ENCODE results near the gene HAUS7.

HAUS7 gene

DNA sequence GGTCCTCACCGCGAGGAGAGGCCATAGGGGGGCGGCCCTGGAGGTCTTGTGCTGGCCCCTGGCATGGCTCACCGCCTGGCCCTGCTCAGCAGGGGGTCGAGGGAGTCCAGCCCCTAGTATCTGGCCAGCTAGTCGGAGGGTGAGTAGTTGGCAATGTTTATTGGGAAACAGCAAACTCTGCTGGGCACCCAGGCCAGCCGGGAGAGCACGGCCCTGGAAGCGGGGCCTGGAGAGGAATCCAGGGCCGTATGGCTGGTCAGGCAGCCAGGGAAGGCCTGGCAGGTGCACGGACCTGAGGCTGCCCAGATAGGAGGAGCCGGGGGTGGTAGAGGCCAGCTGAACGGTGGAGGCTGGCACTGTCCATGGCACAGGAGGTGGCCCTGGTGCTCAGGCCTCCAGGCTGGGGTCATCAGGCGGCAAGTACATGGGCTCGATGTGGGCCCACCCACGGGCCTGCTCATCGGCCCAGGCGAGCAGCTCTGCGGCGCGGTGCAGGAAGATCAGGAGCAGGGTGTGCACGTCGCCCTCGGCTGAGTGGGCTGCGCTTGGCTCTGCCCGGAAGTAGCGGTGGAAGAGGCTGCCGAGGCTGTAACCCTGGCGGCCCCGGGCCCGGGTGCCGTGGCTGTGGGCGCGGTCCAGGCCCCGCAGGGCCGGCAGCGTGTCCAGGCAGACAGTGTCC, 25.9 kb downstream of the HAUS7 start:
- peaks cover 31 to 79% (median 49%) of the 10 kb centered on the region in 11 experiments for H3K27me3 ChIP-seq
- H3K27ac ChIP-seq: no peak overlapping the region
- H3K36me3 ChIP-seq: peaks cover 0 to 4% (median 0%) of the 10 kb centered on the region in 11 experiments; a peak in 7 of 22 replicates
- peaks cover 0 to 11% (median 0%) of the 10 kb centered on the region in 11 experiments; a peak in 6 of 22 replicates for H3K9me3 ChIP-seq (replicated peaks in 1 of 11)
- no peak overlapping the region for H3K4me3 ChIP-seq
- peaks cover 0 to 51% (median 13%) of the 10 kb centered on the region in 11 experiments; a peak in 10 of 22 replicates for H4K20me1 ChIP-seq
- H3K9ac ChIP-seq: no peak overlapping the region
- no peak overlapping the region for H3K4me2 ChIP-seq
- H3K4me1 ChIP-seq: peaks cover 0 to 3% (median 0%) of the 10 kb centered on the region in 10 experiments; a peak in 1 of 20 replicates
- no peak for TF ChIP-seq Cebpa-rat (IDR thresholded peaks at IDR 0.05)

DNA sequence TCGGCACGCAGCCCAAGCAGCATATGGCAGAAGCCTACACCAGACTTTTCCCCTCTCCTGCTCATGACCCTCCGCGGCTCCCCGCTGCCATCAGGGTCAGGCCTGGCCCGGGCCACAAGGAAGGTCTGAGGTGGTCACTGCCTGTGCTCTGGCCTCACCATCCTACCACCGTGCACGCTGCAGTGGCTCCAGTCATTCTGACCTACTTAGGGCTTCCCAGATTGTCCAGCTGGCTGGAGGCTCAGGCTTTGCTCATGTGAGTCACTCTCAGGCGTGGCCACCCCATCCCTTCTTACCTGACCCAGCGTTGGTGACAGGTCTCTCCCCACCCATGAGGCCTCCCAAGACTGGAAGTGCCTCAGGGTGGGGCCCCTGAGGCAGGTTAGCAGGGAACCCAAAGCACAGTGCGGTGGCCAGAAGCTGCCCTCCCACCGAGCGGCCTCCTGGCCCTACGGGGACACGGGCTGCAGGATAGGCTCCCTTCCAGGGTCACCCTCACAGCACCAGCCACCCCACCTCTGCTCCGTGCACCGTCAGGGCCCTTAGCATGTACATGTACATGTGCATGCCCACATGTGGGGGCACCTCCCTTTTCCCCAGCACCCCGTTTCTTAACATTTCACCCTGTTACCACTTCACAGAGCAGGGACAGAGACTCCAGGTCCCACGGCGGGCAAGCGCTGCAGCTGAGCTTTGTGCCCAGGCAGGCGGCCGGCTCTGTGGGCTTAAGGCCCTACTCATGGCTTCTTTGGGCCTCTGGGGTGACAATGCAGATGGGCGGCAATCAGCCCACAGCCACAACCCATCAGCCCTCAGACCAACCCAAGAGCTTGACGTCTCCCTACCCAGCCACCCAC, 26.7 kb downstream of the HAUS7 start:
- TF ChIP-seq Cebpa-rat (IDR thresholded peaks at IDR 0.05): no peak

DNA sequence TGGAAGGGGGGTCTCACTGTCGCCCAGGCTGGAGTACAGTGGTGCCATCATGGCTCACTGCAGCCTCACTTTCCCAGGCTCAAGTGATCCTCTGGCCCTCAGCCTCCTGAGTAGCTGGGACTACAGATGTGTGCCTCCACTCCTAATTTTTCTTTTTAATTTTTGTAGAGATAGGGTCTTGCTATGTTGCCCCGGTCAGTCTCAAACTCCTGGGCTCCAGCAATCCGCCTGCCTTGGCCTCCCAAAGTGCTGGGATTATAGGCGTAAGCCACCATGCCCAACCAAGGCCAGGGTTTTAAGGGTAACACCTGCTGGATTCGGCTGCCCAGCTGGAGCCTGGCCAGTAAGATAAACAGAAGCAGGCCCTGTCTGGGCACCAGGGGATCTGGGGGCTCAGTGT, 27.9 kb downstream of the HAUS7 start:
- Histone ChIP-seq H3K36me3 (no peaks in the 10 kb centered on the region; a peak in 2 of 22 replicates), H3K4me3 (no peak overlapping the region), H3K27me3 (peaks cover 25 to 84% (median 47%) of the 10 kb centered on the region in 11 experiments), H3K4me1 (peaks cover 0 to 3% (median 0%) of the 10 kb centered on the region in 10 experiments; a peak in 1 of 20 replicates), H3K9ac (no peak overlapping the region), H3K27ac (no peak overlapping the region), H3K9me3 (replicated peaks in 1 of 11) (peaks cover 0 to 11% (median 0%) of the 10 kb centered on the region in 11 experiments; a peak in 6 of 22 replicates), H4K20me1 (peaks cover 0 to 43% (median 8%) of the 10 kb centered on the region in 11 experiments; a peak in 9 of 22 replicates), H3K4me2 (no peak overlapping the region)
- no peak for TF ChIP-seq Cebpa-rat (IDR thresholded peaks at IDR 0.05)

More for the DNA sequence above, 26.7 kb downstream of the HAUS7 start:
- H4K20me1 ChIP-seq: peaks cover 0 to 44% (median 8%) of the 10 kb centered on the region in 11 experiments; a peak in 9 of 22 replicates
- H3K4me1 ChIP-seq: peaks cover 0 to 3% (median 0%) of the 10 kb centered on the region in 10 experiments; a peak in 1 of 20 replicates
- no peak overlapping the region for H3K9ac ChIP-seq
- H3K27me3 ChIP-seq: peaks cover 25 to 77% (median 43%) of the 10 kb centered on the region in 11 experiments
- H3K27ac ChIP-seq: no peak overlapping the region
- no peak overlapping the region for H3K4me2 ChIP-seq
- no peaks in the 10 kb centered on the region; a peak in 2 of 22 replicates for H3K36me3 ChIP-seq
- no peak overlapping the region for H3K4me3 ChIP-seq
- H3K9me3 ChIP-seq (replicated peaks in 1 of 11): peaks cover 0 to 11% (median 0%) of the 10 kb centered on the region in 11 experiments; a peak in 6 of 22 replicates

DNA sequence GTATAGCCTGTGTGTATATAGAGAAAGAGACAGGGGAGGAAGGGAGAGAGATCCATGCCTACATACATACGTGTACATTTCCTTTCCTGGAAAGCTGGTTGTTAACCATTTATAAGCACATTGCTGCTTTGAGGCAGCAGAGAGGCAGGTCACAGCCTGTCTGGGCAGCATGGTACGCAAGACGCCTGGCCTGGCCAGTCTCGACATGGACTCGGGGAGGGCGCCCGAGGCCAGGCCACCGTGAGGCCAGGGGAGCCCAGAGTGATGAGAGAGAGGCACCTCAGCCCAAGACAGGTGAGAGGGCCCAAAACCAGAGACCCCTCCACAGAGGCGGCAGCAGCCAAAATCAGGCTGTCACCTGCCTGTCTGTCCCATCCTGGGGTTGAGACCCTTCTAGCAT, 28.4 kb downstream of the HAUS7 start:
- H3K4me2 ChIP-seq: no peak overlapping the region
- peaks cover 25 to 84% (median 47%) of the 10 kb centered on the region in 11 experiments for H3K27me3 ChIP-seq
- H3K36me3 ChIP-seq: no peaks in the 10 kb centered on the region; a peak in 1 of 22 replicates
- no peak overlapping the region for H3K27ac ChIP-seq
- no peak overlapping the region for H3K4me3 ChIP-seq
- H3K9ac ChIP-seq: no peak overlapping the region
- no peaks in the 10 kb centered on the region for H3K4me1 ChIP-seq
- H3K9me3 ChIP-seq (replicated peaks in 1 of 11): peaks cover 0 to 11% (median 0%) of the 10 kb centered on the region in 11 experiments; a peak in 6 of 22 replicates
- peaks cover 0 to 38% (median 7%) of the 10 kb centered on the region in 11 experiments; a peak in 9 of 22 replicates for H4K20me1 ChIP-seq
- no peak for TF ChIP-seq Cebpa-rat (IDR thresholded peaks at IDR 0.05)

DNA sequence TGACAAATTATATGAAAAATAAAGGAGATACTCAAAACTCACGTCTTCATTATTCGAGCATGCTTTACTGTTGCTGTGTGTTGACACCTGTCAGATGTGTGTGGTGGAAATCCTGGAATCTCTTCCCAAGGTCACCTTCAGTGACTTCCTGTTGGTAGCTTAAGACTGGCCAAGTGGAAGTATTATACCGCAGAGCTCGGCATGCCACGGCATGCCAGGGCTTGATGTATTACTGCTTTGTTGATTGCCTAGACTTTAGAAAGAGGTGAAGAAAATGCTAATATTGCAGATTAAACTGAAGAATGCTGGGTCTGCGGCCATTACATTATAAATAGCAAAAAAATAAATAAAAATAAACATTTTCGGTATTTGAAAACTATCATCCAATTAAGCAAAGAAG, 29.1 kb downstream of the HAUS7 start:
- Histone ChIP-seq H3K9me3 (replicated peaks in 1 of 11) (peaks cover 0 to 11% (median 0%) of the 10 kb centered on the region in 11 experiments; a peak in 6 of 22 replicates), H3K9ac (no peak overlapping the region), H3K4me3 (no peak overlapping the region), H3K4me2 (no peak overlapping the region), H3K4me1 (no peaks in the 10 kb centered on the region), H4K20me1 (peaks cover 0 to 32% (median 5%) of the 10 kb centered on the region in 11 experiments; a peak in 9 of 22 replicates), H3K27me3 (peaks cover 23 to 83% (median 44%) of the 10 kb centered on the region in 11 experiments), H3K27ac (no peak overlapping the region), H3K36me3 (no peaks in the 10 kb centered on the region)
- TF ChIP-seq Cebpa-rat (IDR thresholded peaks at IDR 0.05): no peak

DNA sequence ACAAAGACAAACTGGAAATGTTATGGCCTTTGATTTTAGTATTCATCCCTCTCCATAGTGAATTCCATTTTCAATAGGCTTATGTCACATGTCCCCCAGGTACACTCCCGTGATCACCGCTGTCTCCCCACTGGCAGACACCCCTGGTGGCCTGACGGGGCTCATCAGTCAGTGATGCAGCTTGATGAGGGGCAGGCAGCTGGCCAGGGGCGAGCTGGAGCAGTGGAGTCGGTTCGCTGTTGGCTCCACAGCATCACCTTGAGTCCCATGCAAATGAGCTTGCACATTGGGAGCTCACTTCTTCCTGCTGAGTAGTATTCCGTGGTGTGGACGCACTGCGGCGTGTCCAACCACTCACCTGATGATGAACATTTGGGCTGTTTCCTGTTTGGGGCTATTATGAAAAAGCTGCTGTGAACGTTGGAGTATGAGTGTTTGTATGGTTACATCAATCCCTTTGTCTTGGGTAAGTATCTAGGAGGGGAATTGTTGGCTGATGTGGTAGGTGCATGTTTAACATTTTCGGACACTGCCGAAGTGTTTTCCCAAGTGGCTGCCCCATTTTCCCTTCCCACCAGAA, 29.7 kb downstream of the HAUS7 start:
- Histone ChIP-seq H3K4me2 (no peak overlapping the region), H4K20me1 (peaks cover 0 to 25% (median 1%) of the 10 kb centered on the region in 11 experiments; a peak in 8 of 22 replicates), H3K9me3 (replicated peaks in 1 of 11) (peaks cover 0 to 9% (median 0%) of the 10 kb centered on the region in 11 experiments; a peak in 6 of 22 replicates), H3K9ac (no peak overlapping the region), H3K27me3 (peaks cover 22 to 81% (median 44%) of the 10 kb centered on the region in 11 experiments), H3K4me1 (no peaks in the 10 kb centered on the region), H3K4me3 (no peak overlapping the region), H3K27ac (no peak overlapping the region), H3K36me3 (no peaks in the 10 kb centered on the region)
- no peak for TF ChIP-seq Cebpa-rat (IDR thresholded peaks at IDR 0.05)

DNA sequence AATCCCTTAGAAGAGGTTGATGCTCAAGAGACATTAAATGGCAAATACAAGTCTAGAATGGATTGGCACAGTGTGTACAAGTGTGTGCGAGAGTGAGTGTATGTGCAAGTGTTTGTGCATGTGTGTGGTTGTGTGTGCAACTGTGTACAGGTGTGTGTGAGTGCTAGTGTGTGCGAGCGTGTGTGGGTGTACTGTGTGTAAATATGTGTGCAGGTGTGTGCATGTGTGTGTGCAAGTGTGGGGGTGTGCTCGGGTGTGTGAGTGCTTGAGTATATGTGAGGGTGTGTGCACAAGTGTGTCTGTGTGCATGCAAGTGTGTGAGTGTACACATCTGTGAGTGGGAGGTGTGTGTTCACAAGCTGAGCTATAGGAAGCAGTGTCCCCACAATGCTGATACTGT, 30.4 kb downstream of the HAUS7 start:
- H3K4me2 ChIP-seq: no peak overlapping the region
- H3K36me3 ChIP-seq: no peaks in the 10 kb centered on the region
- no peak for TF ChIP-seq Cebpa-rat (IDR thresholded peaks at IDR 0.05)
- peaks cover 21 to 81% (median 43%) of the 10 kb centered on the region in 11 experiments for H3K27me3 ChIP-seq
- peaks cover 0 to 18% (median 0%) of the 10 kb centered on the region in 11 experiments; a peak in 7 of 22 replicates for H4K20me1 ChIP-seq
- H3K27ac ChIP-seq: no peak overlapping the region
- H3K9ac ChIP-seq: no peak overlapping the region
- peaks cover 0 to 7% (median 0%) of the 10 kb centered on the region in 11 experiments; a peak in 6 of 22 replicates for H3K9me3 ChIP-seq (replicated peaks in 1 of 11)
- H3K4me3 ChIP-seq: no peak overlapping the region
- H3K4me1 ChIP-seq: no peaks in the 10 kb centered on the region

DNA sequence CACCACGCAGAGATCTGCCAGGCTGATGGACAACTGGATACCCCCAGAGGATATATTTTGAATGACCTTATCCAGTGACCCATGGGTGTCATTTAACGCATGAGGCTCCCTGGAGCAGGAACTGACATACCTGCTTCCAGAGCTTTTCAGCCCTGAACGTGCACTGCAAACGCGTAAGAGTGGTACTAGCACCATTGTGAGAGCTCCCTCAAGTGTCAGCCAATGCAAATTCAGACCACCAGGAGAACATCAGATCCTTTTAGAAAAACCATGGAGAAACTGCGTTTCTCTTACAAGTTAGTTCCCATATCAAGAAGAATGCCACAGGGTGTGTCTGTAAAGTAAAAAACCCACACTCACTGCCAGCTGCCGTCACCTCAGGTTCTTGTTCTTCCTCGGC, 31.8 kb downstream of the HAUS7 start:
- peaks cover 0 to 4% (median 0%) of the 10 kb centered on the region in 11 experiments; a peak in 5 of 22 replicates for H4K20me1 ChIP-seq
- H3K36me3 ChIP-seq: no peaks in the 10 kb centered on the region
- peaks cover 28 to 84% (median 51%) of the 10 kb centered on the region in 11 experiments for H3K27me3 ChIP-seq
- no peaks in the 10 kb centered on the region; a peak in 4 of 22 replicates for H3K9me3 ChIP-seq (replicated peaks in 1 of 11)
- H3K4me2 ChIP-seq: no peak overlapping the region
- H3K27ac ChIP-seq: no peak overlapping the region
- no peak overlapping the region for H3K4me3 ChIP-seq
- H3K4me1 ChIP-seq: no peaks in the 10 kb centered on the region
- no peak for TF ChIP-seq Cebpa-rat (IDR thresholded peaks at IDR 0.05)
- no peak overlapping the region for H3K9ac ChIP-seq

All from BLaER1 treated with 17β-estradiol and CSF1 and Interleukin-3, amounts not matched to agents 10 nM and 100 nM (cell line).